HCT116 (cell line): ENCODE results near the gene PHF21A. TPM values are rescaled to one million over a fixed set of nuclear protein-coding genes. Genes with fewer than 3 reads are reported as not detected.

Experiments
- ATAC-seq: fragments of 200-7000 bp; cut with Tn5 transposase; 2 replicates; pipeline ENCODE4 v1.9.1; 2020; ENCODE audit warnings: mild to moderate bottlenecking, moderate library complexity
- BruUV-seq: library from RNA; stranded (reverse); fragments of 400-500 nt; replicated peaks from 2 replicates; lab custom pipeline; 2021; lab: Mats Ljungman, UMichigan
- CTCF ChIA-PET: fragments of 300-600 bp; sonication (Branson Sonifier 250); formaldehyde crosslinking; loops from one replicate; lab custom pipeline; 2021; ENCODE audit warnings: antibody characterized with exemption; lab: Charles Lee
- POLR2A ChIA-PET: fragments of 300-600, 350-600 bp; sonication (Branson Sonifier 250); formaldehyde crosslinking; loops from one replicate; lab custom pipeline; 2021; ENCODE audit warnings: antibody characterized with exemption; lab: Charles Lee
- RAD21 ChIA-PET, 2 experiments: fragments of 300-600 bp; sonication (Branson Sonifier 250); formaldehyde crosslinking; loops; one replicate each; lab custom pipeline; 2023; ENCODE audit warnings: low total read pairs in 2 of 2; ENCODE audit not compliant: uncharacterized antibody in 2 of 2, unreplicated experiment in 2 of 2, low non-redundant PET in 1 of 2; lab: Charles Lee
- DNase-seq: peaks from one replicate; pipeline ENCODE4 v3.0.0-alpha.2; 2010; ENCODE audit warnings: low read depth, low spot score
- H2AFZ ChIP-seq: fragments of 200-600 bp; shearing (Covaris generic), sonication (generic); 2 replicates; pipeline ENCODE4 v1.6.1; 2017; ENCODE audit warnings: low read depth, mixed run types, mixed read lengths, antibody characterized with exemption, low read length; ENCODE audit not compliant: poor library complexity, severe bottlenecking
- H3K27ac ChIP-seq: 2 replicates; pipeline ENCODE4 v1.5.1; 2012; ENCODE audit warnings: low read depth, low read length
- H3K27me3 ChIP-seq: fragments of 200-600 bp; sonication (generic); 2 replicates; pipeline ENCODE4 v1.6.1; 2016; ENCODE audit warnings: mixed run types, low read length, mixed read lengths; ENCODE audit not compliant: insufficient read depth
- H3K36me3 ChIP-seq, 2 experiments: fragments of 200-500 bp in 1 of 2; fragments of 200-600 bp in 1 of 2; sonication (Bioruptor generic) in 1 of 2; sonication (generic) in 1 of 2; 2 replicates each; pipeline versions ENCODE4 v1.5.1 to v1.6.1; 2014 to 2016; ENCODE audit warnings: low read length in 2 of 2, inconsistent platforms in 1 of 2, mixed read lengths in 1 of 2, mixed run types in 1 of 2; ENCODE audit not compliant: insufficient read depth in 2 of 2, control insufficient read depth in 1 of 2
- H3K4me1 ChIP-seq, 2 experiments: fragments of 200-600 bp in 1 of 2; sonication (generic) in 1 of 2; 2 replicates each; pipeline versions ENCODE4 v1.5.1 to v1.6.1; 2012 to 2017; ENCODE audit warnings: low read length in 2 of 2, inconsistent platforms in 1 of 2, mild to moderate bottlenecking in 1 of 2, mixed read lengths in 1 of 2, mixed run types in 1 of 2, moderate library complexity in 1 of 2; ENCODE audit not compliant: insufficient read depth in 2 of 2, control insufficient read depth in 1 of 2
- H3K4me2 ChIP-seq: fragments of 200-600 bp; sonication (generic); 2 replicates; pipeline ENCODE4 v1.6.1; 2017; ENCODE audit warnings: mixed run types, low read length, mixed read lengths
- H3K4me3 ChIP-seq, 2 experiments: fragments of 200-600 bp in 1 of 2; sonication (generic) in 1 of 2; replicated peaks in 1 of 2; 2 replicates each; pipeline ENCODE4 v1.5.1; 2011 to 2016; ENCODE audit warnings: low read length in 2 of 2, control low read depth in 1 of 2, low read depth in 1 of 2, mild to moderate bottlenecking in 1 of 2, mixed read lengths in 1 of 2, mixed run types in 1 of 2
- H3K79me2 ChIP-seq: fragments of 200-600 bp; sonication (generic); 2 replicates; pipeline ENCODE4 v1.6.1; 2017; ENCODE audit warnings: mild to moderate bottlenecking, mixed run types, low read length, moderate library complexity, mixed read lengths; ENCODE audit not compliant: insufficient read depth
- H3K9ac ChIP-seq: fragments of 200-600 bp; sonication (generic); 2 replicates; pipeline ENCODE4 v1.6.1; 2016; ENCODE audit warnings: low read length, mixed read lengths
- H3K9me2 ChIP-seq: fragments of 200-600 bp; sonication (generic), shearing (Covaris generic); 2 replicates; pipeline ENCODE4 v1.6.1; 2017; ENCODE audit warnings: mixed run types, mild to moderate bottlenecking, moderate library complexity; ENCODE audit not compliant: insufficient read depth
- H3K9me3 ChIP-seq, 2 experiments: fragments of 200-500 bp in 1 of 2; fragments of 200-600 bp in 1 of 2; sonication (Bioruptor generic) in 1 of 2; sonication (generic) in 1 of 2; 2 replicates each; pipeline ENCODE4 v1.6.1; 2014 to 2017; ENCODE audit warnings: low read length in 2 of 2, mixed read lengths in 2 of 2, inconsistent platforms in 1 of 2, low read depth in 1 of 2, mild to moderate bottlenecking in 1 of 2, mixed run types in 1 of 2, moderate library complexity in 1 of 2; ENCODE audit not compliant: control insufficient read depth in 1 of 2, insufficient read depth in 1 of 2
- H4K20me1 ChIP-seq: fragments of 200-600 bp; sonication (generic), shearing (Covaris generic); 2 replicates; pipeline ENCODE4 v1.6.1; 2017; ENCODE audit warnings: mixed run types, mild to moderate bottlenecking, moderate library complexity; ENCODE audit not compliant: insufficient read depth
- ATF3 ChIP-seq: IDR thresholded peaks from 2 replicates; pipeline ENCODE4 v1.6.1; 2012
- CBX3 ChIP-seq: IDR thresholded peaks from 2 replicates; pipeline ENCODE4 v1.6.1; 2012; ENCODE audit warnings: low read depth
- CTCF ChIP-seq, 3 experiments: fragments of 200-600 bp in 1 of 3; sonication (generic) in 1 of 3; IDR thresholded peaks in 2 of 3; conservative IDR thresholded peaks in 1 of 3; 2 replicates each; pipeline ENCODE4 v1.5.1; 2012 to 2017; ENCODE audit warnings: low read depth in 2 of 3, low read length in 2 of 3, antibody characterized with exemption in 1 of 3, borderline replicate concordance in 1 of 3, control low read depth in 1 of 3, mild to moderate bottlenecking in 1 of 3, mixed read lengths in 1 of 3, mixed run types in 1 of 3, moderate library complexity in 1 of 3; ENCODE audit not compliant: insufficient read depth in 1 of 3
- EGR1 ChIP-seq: IDR thresholded peaks from 2 replicates; pipeline ENCODE4 v1.6.1; 2012; ENCODE audit warnings: low read depth
- ELF1 ChIP-seq: IDR thresholded peaks from 2 replicates; pipeline ENCODE4 v1.6.1; 2012; ENCODE audit warnings: low read depth, borderline replicate concordance
- EZH2 ChIP-seq: fragments of 200-600 bp; sonication (generic); IDR thresholded peaks from 2 replicates; pipeline ENCODE4 v1.6.1; 2017; ENCODE audit warnings: antibody characterized with exemption, mixed run types
- EZH2phosphoT487 ChIP-seq: fragments of 200-600 bp; IDR thresholded peaks from 2 replicates; pipeline ENCODE4 v1.6.1; 2018; ENCODE audit warnings: antibody characterized with exemption, borderline replicate concordance
- FOSL1 ChIP-seq: IDR thresholded peaks from 2 replicates; pipeline ENCODE4 v1.6.1; 2012; ENCODE audit warnings: low read depth
- JUND ChIP-seq: IDR thresholded peaks from 2 replicates; pipeline ENCODE4 v1.6.1; 2012
- POLR2A ChIP-seq: IDR thresholded peaks from 2 replicates; pipeline ENCODE4 v1.7.0; 2011; ENCODE audit warnings: borderline replicate concordance; ENCODE audit not compliant: insufficient read depth, insufficient read length; ENCODE audit errors: extremely low read depth
- POLR2AphosphoS5 ChIP-seq: IDR thresholded peaks from 2 replicates; pipeline ENCODE4 v1.6.1; 2011; ENCODE audit warnings: mild to moderate bottlenecking, low read depth, low read length, moderate library complexity
- RAD21 ChIP-seq: IDR thresholded peaks from 2 replicates; pipeline ENCODE4 v1.6.1; 2012; ENCODE audit warnings: low read depth, mild to moderate bottlenecking
- SIN3A ChIP-seq: IDR thresholded peaks from 2 replicates; pipeline ENCODE4 v1.6.1; 2012; ENCODE audit warnings: low read depth
- SP1 ChIP-seq: IDR thresholded peaks from 2 replicates; pipeline ENCODE4 v1.6.1; 2012; ENCODE audit warnings: low read depth
- SRF ChIP-seq: IDR thresholded peaks from 2 replicates; pipeline ENCODE4 v1.6.1; 2012; ENCODE audit warnings: low read depth
- TCF7L2 ChIP-seq: IDR thresholded peaks from 2 replicates; pipeline ENCODE4 v1.7.0; 2011; ENCODE audit warnings: borderline replicate concordance, inconsistent platforms; ENCODE audit not compliant: insufficient read depth, insufficient read length; ENCODE audit errors: extremely low read depth
- ZBTB33 ChIP-seq: IDR thresholded peaks from 2 replicates; pipeline ENCODE4 v1.6.1; 2011; ENCODE audit warnings: mild to moderate bottlenecking, low read length, moderate library complexity; ENCODE audit not compliant: insufficient replicate concordance; ENCODE audit errors: extremely low read depth
- ZFX ChIP-seq: fragments of 450-650 bp; IDR thresholded peaks from 2 replicates; pipeline ENCODE4 v1.6.1; 2017
- ZNF274 ChIP-seq: fragments of 200-500 bp; sonication (Bioruptor generic); IDR thresholded peaks from 2 replicates; pipeline ENCODE4 v1.6.1; 2014; ENCODE audit warnings: mild to moderate bottlenecking, low read depth, low read length, inconsistent platforms
- intact Hi-C: fragments of 100-400 bp; cut with micrococcal nuclease; formaldehyde crosslinking; loops from 2 replicates; pipeline ENCODE4 v1.10.0; 2022
- total RNA-seq: library from RNA; stranded (reverse); gene quantifications from one replicate; pipeline ENCODE4 v1.2.1, GENCODE V29; 2021; ENCODE audit not compliant: unreplicated experiment

The PHF21A gene
- total RNA-seq, 1 experiment from 2014 or later: 27.0 TPM

GRCh38 chr11:45917286-45917622, 204.0 kb downstream of the PHF21A start (continued):
- TF ChIP-seq RAD21: no peak
- no peak for TF ChIP-seq EZH2phosphoT487
- no peak for TF ChIP-seq ATF3
- TF ChIP-seq EGR1: no peak
- no peak for TF ChIP-seq SIN3A
- TF ChIP-seq ZFX: no peak
- no peak for TF ChIP-seq ZBTB33
- TF ChIP-seq ELF1: no peak
- no peak for TF ChIP-seq TCF7L2
- no peak for TF ChIP-seq ZNF274
- TF ChIP-seq JUND: no peak

GRCh38 chr11:45915446-45915845, 205.8 kb downstream of the PHF21A start:
- Histone ChIP-seq H3K4me1 (peaks cover 6 to 15% of the 10 kb centered on the region in 2 experiments), H3K79me2 (peaks cover 13% of the 10 kb centered on the region), H3K27ac (no peak overlapping the region), H3K27me3 (no peaks in the 10 kb centered on the region), H3K9me2 (no peaks in the 10 kb centered on the region), H3K9me3 (no peaks in the 10 kb centered on the region), H3K4me2 (no peak overlapping the region), H3K9ac (no peak overlapping the region), H3K36me3 (peaks cover 0 to 3% of the 10 kb centered on the region in 2 experiments; a peak in 2 of 4 replicates), H3K4me3 (no peak overlapping the region), H2AFZ (no peak overlapping the region), H4K20me1 (no peaks in the 10 kb centered on the region)
- ChIA-PET POLR2A (no interaction called here), CTCF (no interaction called here), RAD21 (no interaction called here)
- intact Hi-C loops: no loop called here
- no peak for DNase-seq
- BruUV-seq: no TSS peak
- no peak for ATAC-seq
- TF ChIP-seq ELF1 (no peak), EGR1 (no peak), ZBTB33 (no peak), CTCF (IDR thresholded peaks at IDR 0.05 in 2 of 3, conservative IDR thresholded peaks at IDR 0.05 in 1 of 3; ENCODE audit: borderline replicate concordance in 1 of 3, insufficient read depth in 1 of 3, low read depth in 2 of 3, low read length in 2 of 3) (no peak), POLR2A (no peak), ATF3 (no peak), CBX3 (no peak), TCF7L2 (no peak), SP1 (no peak), EZH2 (no peak), FOSL1 (no peak), JUND (no peak), EZH2phosphoT487 (no peak), SRF (no peak), POLR2AphosphoS5 (no peak)
